Measurements from ENCODE around the gene RAI1.
A peak's percentile ranks its signal among the peaks of the same experiment; 100 is the strongest.

RAI1 gene

DNA sequence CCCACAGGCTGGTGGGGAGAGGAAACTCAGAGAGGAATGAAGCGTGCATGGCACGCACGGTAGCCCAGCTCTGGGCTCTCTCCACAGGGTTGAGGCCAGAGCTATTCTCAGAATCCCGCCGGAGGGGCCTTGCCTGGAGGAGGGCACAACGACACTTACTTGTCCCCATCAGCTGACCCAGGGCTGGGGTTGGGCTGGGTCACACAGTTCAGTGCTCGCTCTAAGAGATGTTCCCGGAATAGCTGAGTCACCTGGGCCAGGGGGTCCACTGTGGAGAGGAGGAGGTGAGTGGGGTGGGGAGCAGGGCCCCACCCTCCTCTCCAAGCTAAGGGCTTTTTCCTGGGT, 133.8 kb downstream of the RAI1 start:
- no peak for DNase-seq (ENCODE audit: low spot score)

DNA sequence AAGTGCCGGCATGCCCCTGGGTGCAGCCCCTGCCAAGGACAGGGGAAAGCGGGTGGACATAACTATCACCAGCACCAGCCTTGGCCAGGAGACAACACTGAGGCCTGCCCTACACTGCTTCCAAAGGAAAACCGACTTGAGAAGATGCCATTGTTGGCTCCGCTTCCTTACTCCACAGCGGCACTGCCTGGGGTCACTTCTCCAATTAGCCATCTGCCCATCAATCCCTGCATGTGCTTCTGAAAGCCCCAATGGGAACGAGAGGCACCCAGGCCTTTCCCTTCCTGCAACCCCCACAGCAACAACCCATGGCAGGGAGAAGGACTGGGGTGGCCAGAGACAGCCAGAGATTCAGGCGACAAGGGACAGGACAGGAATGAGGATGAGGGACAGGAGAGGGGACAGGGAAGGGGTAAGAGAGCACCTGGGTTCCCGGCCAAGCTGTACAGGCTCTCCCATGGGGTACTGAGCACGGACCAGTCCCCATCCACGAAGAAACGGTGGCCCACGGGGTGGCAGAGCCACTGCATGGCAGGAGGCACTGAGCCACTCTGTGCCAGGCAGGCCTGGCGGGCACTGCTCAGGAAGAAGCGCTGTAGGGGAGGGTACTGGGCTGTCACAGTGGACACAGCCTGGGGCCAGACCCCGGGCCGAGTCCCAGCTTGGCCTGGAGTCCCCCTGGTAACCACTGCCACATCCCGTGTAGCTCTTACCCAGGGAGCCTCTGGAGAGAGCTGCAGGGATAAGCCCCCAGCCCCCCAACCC, 134.4 kb downstream of the RAI1 start:
- DNase-seq (ENCODE audit: low spot score), result no peak

DNA sequence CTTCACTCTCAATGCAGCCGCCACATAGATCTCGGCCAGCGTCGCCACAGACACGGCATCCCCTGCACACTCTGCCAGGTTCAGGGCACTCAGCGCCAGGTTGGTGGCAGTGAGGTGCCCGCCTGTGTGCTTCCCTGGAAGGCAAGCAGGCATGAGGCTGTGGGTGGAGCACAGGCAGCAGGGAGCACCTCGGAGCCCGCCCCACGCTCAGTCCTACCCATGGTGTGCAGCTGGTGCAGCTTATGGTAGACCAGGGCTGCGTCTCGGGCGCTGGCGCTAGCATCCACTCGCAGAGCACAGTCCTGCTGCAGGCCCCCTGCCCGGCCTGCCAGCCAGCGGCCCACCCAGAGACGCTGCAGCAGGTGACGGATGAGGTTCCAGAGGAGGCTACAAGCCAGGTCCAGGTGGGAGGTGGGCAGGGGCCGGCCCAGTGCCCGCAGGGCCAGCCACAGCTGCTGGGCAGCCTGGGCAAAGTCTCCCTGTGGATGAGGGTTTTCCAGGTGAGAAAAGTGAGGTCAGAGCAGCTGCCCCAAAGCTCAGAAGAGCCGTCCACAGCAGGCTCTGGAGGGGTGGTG, 135.1 kb downstream of the RAI1 start:
- DNase-seq (ENCODE audit: low spot score), result no peak

DNA sequence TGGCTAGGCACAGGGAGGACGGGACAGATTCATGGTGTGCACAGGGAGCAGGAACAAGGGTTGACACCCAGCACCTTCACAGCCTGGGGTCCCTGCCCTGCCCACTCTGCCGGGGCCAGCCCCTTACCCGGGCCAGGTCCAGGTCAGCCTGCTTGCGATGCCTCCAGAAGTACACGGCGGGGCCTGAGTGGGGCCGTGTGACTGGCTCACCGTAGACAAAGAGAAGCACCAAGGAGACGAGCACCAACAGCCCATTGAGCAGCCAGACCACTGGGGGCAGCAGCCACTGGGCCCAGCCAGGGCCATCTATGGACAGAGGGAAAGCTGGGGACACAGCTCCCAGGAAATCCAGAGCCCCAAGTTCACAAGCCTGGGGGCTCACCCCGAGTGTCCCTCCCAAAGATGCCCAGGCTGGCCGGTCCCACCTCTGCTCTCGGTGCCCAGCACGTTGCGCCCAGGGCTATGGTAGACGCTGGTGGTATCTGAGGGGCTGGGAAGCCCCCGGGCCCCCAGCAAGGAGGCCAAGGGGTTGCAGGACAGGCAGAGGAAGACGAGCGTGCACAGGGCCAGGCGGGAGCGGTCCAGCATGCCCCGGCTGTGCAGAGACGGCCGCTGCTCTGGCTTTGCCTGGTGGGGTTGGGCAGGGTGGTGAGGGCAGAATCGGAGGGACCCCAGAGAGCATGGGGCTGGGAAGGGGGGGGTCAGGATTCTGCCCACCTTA, 135.7 kb downstream of the RAI1 start:
- DNase-seq (ENCODE audit: low spot score), result no peak

DNA sequence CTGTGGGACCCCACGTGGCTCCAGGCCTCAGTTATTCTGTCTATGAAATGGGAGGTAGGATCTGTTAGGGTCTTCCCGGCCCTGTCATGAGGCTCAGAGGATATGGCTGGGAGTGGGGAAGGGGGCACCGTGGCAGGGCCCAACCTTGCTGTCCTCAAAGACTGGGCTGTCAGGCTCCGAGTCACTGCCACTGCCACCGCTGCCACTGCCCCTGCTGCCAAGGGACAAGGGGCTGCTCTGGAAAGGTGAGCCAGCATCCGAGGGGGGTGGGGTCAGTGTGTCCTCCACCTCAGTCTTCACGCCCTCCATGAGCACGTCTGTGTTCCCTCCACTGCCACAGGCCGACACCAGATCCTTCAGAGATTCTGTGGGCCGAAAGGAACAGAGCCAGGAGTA, 136.3 kb downstream of the RAI1 start:
- DNase-seq (ENCODE audit: low spot score), result no peak

DNA sequence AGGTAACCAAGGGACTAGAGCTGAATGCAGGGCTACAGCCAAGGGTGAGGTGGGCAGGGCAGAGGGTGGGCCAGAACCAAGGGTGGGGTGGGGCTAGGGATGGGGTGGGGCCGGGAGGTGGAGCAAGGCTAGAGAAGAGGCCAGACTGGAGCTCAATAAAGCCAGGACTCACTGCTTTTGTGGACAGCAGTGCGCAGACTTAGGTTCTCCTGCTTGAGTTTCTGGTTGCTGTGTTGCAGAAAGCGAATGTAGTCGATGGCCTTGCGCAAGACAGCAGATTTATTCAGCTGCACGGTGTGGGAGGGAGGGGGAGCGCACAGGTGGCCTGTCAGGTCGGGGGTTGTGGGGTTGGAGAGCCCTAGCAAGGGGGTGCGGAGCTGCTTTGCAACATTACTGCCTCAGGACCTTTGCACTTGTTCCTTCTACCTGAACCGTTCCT, 136.8 kb downstream of the RAI1 start:
- DNase-seq (ENCODE audit: low spot score), result no peak

DNA sequence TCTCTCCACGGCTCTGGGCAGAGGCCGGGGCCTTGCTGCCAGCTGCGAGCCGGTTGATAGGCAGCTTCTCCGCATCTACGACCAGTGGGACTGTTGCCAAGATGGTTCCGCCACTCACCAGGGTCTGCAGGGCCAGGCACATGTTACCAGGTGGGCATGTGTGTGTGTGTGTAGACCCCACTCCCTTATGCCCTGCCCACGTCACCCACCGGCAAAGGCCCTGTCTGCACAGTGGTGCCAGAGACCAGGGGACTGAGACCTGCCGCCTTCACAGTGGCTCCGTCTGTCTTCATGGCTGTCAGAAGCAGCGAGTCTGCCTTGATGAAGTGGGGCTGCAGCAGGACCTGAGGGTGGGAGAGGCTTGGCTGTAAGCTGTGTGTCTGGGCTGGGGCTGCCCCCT, 137.9 kb downstream of the RAI1 start:
- no peak for DNase-seq (ENCODE audit: low spot score)

DNA sequence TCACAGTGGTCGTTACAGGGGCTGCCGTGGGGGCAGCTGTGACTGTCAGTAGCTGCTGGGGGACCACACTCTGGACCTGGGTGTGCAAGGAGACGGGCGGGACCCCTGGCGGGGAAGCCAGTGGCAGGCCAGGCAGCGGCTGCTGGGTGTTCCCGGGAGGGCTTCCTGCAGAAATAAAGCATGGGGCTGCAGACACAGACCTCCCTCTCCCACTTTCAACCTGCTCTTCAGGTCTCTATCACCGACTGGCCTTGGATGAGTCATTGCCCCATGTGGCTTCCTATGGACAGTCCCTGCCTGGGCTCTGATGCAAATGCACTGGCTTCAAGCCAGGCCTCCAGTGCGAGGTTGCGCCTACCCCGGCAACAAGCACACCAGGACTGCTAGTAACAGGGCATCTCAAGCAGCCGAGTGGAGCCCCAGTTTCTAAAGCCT, 138.3 kb downstream of the RAI1 start:
- DNase-seq (ENCODE audit: low spot score), result no peak

DNA sequence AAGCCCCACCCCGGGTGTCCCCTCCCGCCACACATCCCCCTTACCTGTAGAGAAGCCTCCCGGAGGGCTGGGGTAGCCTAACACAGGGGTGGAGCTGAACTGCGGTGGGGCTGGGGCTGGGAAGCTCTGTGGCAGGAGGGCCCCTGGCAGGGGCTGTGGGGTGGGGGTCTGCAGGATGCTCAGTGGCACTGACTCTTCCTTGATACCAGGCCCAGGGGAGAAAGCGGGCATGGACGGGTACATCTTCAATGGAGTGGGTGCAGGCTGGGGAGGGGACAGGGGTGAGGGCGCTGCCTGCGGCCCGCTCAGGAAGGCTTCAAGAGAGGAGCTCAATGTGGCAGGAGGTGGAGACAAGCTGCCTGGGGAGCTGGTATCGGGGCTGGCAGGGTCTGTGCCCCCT, 138.8 kb downstream of the RAI1 start:
- DNase-seq (ENCODE audit: low spot score), result no peak

DNA sequence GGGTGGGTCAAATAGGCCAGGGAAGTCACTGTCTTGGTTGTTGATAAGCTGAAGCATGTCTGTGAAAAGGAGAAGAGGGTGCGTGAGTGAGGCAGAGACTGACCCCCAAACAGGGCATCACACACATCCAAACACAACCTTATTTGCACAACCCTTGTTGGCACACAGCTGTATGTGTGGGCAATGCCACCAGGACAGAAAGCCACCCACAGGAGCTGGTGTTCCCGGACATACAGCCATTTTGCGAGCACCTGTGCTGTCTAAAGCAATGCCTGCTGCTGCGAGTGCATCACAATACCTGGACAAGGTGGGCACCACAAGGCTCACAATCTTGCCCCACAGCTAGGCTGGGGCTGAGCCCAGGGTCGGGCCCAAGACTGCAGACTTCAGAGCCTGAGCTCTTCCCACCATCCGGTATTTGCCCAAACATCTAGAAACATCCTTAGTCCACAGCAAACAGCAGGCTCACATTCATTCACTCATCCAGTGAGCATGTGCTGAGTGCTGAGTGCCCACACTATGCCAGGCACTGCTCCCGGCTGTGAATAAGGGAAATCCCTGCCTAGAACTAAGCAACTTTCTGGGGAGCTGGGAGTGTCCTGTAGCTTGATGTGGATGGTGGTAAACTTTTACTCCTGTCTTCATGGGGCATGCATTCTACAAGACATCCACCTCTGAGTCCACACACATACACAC, 139.4 kb downstream of the RAI1 start:
- DNase-seq (ENCODE audit: low spot score), result no peak

DNA sequence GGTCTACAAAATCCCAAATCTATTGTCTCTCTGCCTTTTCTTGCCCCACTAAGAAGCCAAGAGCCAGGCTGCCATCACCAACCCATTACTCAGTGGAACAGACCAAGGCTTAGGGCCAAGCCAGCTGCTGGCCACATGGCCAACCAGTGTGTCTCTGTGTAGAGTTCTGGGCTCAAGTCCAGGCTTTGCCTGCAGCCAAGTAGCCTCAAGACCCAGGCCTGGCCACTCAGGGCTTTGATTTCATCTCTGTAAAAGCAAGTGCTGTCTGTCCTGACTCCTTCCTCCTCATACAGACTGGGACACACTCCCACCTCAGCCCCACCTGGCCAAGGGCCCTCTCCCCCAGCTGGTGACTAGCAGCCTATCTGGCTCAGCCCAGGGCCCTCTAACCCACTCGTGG, 140.9 kb downstream of the RAI1 start:
- DNase-seq (ENCODE audit: low spot score), result peak; percentile 95

DNA sequence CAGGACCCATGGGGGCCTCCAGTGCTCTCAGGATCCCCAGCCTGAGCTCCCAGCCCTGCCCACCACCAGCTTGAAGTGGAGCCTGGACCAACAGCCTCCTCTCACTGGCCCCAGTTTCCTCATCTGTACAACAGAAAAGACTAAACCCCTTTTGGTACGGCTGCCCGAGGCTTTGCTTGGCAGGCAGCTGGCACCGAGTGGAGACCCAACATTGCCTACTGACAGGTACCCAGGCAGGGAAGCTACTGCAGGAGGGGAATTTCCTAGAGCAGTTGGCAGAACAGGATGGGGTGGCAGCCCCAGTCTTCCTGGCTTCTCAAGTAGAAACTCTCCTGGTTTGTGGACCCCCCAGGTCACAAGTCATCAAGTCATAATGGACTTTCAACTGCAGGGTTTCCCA, 141.4 kb downstream of the RAI1 start:
- no peak for DNase-seq (ENCODE audit: low spot score)

DNA sequence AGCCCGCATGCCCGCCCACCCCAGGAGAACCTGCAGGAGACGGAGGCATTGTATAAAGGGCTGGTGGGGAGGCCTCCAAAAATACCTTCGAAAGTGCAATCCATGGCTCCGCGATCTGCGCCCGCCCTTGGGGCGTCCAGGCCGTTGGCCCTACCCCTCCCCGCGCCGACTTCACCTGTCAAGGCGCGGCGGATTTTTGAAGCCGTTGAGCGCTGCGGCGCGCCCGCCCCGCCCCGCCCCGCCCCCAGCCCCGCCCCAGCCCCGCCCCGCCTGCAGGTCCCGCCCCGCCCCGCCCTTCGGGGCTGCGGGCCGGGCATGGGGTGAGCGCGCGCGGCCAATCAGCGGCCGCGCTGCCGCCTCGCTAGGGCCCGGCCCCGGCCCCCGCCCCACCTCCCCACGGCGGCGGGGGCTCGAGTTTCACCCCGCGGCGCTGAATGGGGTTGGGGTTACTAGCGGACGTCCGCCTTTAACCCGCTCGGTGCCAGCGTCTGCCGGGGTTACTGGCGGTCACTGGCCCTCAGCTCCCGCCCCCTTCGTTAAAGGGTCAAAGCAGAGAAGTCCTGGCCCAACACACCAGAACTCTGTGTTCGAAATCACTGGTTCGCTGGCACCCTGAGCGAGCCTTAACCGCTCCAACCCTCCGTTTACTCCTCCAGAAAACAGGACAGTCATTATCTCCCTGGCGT, 142.3 kb downstream of the RAI1 start:
- DNase-seq (ENCODE audit: low spot score), result peak; percentile 94

DNA sequence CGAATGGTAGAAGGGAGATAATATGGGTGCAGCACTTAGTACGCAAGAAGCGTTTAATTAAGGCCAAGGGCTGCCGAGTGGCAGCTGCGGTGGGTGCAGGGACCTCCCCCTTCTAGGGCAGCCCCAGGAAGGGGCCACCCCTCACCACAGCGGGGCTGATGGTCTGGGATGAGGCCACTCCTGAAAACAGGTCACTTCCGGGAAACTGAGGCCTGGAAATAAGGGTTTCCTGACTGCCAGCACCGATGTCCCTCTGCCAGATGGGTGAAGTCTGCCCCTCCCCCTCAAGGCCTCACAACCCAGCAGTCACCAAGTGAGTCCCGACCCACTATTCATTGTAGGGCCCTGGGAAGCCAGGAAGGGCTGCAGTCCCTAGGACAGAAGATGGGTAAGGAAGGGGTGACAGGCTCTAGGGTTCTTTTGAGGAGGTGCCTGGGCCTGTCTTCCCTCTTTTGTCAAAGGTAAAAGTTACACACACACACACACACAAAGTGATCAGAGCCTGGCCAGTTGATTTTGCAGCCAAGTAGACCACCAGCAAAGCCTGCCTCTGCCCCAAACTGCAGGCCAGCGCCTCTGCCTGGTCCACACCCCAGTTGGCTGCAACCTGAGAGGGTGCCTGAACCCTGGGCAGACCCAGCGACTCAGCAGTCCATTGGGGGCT, 143.0 kb downstream of the RAI1 start:
- no peak for DNase-seq (ENCODE audit: low spot score)

DNA sequence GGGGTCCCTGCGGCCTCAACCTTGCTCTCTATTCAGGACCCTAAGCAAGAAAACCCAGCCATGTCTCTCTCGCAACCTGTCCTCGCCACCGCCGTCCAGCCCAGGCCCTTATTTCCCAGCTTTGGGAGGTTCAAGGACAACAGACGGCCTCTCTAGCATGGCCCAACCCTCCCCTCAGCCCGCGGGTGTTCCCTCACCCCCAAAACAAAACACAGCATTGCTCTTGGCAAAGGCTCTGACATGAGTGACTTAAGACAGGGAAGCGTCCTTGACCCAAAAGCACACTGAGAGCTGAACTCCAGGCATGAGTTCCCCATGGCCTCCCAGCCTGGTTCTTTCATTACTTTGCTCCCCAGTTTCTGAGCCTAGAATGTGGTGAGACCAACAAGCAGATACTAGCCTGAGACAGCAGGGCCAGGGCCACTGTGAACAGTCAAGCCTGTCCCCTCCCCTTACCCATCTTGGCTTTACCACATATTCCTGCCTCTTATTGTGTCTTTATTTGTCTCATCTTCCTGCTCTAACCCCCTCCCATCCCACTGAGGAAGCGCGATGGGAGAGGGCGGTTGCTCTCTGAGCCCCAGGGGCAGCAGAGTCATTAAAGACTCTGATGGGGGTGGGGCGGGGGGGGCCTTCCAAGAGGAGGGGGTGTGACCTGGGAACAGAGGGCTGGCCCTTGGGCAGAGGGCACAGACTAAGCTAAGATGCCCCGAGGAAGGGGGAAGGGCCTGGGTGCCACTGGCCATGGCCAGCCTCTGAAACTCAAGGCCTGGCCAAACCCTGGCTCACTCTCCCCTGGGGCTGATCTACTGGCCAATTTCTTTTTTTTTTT, 143.7 kb downstream of the RAI1 start:
- no peak for DNase-seq (ENCODE audit: low spot score)

DNA sequence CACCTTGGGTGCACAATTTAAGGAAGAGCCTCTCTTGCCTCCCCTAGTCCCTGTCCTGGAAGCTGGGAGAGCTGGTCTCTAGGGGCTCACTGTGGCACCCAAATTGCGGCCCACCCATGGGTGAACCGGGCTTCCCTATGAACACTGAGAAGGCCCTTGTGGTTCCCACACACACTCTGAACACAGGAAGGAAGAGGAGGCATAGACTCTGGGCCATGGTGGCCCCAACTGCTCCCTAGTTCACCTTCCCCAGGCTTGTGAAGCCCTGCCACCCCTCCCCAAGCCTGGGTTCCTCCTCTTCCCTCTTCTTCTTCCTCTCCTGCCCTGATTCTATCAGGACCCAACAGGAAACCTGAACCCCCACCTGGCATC, 145.1 kb downstream of the RAI1 start:
- no peak for DNase-seq (ENCODE audit: low spot score)

DNA sequence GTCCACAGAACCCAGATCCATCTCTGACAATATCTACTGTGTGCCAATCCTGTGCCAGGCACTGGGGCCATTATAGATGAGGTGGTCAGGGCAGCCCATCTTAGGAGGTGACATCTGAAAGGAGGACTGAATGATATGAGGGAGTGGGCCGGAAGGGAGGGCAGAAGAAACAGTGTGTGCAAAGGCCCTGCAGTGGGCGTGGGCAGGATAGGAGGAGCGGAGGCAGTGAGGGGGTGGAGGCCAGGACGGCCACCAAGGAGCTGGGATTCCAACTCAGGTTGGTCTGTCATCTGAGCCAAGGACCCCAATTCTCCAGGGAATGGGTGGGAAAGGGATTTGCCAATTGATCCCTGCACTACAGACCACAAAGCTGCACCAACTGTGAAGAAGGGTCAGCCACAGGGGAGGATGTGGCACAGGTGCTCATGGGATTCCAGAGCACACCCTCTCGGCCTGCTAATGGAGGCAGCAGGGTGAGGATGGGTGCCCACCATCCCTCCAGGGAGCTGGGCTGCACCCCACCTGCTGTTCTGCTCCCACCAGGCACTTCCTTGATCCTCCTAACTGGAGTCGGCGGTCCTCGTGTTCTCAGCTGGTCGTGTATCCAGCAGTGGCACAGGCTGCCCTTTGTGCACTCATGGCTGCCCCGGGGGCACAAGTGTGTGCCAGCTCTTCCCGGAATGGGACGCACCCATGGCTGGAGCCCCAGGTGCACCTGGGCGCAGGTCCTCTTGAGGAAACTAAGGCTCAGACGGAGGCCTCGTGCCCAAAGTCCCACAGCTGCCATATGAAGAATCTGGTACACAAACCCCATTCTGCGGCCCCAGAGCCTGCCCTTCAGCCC, 145.9 kb downstream of the RAI1 start:
- no peak for DNase-seq (ENCODE audit: low spot score)

DNA sequence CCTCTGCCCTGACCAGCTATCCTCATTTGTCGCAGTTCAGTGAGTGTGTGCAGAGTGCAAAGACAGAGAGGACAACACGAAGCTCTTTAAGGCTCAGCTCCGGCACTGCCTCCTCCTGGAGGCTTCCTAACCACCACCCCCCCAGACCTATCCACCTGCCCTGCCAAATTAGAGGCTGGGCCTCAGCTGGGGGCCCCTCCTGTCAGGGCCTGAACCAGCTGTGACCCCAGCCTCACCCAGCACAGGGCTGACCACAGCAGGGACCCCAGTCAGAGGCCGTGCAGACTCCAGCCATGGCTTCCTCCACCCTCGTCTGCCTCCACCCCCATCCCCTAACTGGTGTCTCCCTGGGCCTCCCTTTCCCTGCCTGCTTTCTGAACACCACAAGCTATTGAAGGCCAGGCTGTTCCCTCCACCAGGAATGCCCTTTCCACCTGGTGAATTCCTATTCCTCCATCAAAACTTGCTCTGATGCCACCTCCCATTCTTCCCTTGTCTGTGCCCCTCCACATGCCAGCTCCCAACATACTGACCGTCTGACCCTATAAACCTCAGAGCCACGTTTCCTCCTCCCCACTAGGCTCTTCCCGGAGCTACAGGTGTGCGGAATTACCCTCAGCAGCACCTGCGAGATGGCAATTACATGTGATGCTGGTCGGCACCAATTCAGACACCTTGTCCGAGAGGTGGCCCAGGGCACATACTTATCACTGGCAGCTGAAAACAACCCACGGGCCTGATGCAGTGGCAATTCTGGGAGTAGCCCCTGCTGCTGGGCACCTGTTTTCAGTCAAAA, 146.8 kb downstream of the RAI1 start:
- no peak for DNase-seq (ENCODE audit: low spot score)

DNA sequence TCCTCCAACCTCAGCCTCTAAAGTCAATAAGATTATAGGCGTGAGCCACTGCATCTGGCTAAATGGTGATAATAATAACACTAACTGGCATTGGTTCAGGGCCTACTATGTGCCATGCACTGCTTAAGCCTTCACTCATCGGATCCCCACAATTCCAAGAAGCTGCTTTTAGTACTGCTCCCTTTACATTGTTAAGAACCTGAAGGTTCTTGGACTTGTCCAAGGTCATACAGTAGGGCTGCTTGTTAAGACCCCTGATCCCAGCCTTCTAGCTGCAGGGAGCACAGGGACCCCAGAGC, 149.0 kb downstream of the RAI1 start:
- no peak for DNase-seq (ENCODE audit: low spot score)
